ENCODE results near the gene PDXP.

DNA sequence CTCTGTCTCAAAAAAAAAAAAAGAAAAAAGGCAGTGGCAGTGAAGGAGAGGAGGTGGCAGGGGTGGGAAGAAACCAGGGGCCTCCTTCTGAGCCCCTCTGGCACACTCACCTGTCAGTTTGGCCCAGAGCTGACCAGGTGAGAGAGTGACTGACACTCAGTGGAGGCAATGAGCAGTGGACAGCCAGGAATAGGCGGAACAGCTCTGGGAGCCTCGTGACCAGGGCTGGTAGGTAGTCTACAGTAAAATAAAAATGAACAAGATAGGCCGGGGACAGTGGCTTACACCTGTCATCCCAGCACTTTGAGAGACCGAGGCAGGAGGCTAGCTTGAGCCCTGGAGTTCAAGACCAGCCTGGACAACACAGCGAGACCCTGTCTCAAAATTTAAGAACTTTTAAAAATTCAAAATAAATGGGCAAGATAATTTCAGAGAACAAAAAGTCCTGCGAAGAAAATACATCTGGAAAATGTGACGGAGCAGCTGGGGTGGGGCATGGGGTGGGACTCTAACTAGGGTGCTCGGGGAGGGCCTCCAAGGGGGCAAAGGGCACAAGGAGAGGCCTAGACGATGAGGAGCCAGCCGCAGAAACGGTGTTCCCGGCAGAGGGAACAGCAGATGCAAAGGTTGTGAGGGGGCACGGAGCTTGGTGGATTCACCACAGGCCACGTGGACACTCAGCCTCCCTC is 3.8 kb upstream of the PDXP start:
- TF ChIP-seq, protein P1, sequence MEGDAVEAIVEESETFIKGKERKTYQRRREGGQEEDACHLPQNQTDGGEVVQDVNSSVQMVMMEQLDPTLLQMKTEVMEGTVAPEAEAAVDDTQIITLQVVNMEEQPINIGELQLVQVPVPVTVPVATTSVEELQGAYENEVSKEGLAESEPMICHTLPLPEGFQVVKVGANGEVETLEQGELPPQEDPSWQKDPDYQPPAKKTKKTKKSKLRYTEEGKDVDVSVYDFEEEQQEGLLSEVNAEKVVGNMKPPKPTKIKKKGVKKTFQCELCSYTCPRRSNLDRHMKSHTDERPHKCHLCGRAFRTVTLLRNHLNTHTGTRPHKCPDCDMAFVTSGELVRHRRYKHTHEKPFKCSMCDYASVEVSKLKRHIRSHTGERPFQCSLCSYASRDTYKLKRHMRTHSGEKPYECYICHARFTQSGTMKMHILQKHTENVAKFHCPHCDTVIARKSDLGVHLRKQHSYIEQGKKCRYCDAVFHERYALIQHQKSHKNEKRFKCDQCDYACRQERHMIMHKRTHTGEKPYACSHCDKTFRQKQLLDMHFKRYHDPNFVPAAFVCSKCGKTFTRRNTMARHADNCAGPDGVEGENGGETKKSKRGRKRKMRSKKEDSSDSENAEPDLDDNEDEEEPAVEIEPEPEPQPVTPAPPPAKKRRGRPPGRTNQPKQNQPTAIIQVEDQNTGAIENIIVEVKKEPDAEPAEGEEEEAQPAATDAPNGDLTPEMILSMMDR (conservative IDR thresholded peaks at IDR 0.05; ENCODE audit: low read depth, low read length) = no peak
- no peak for TF ChIP-seq POLR2A (IDR thresholded peaks at IDR 0.05; ENCODE audit: low read depth, low read length)
